GM12891 (cell line): ENCODE results near the gene TSKU.

Experiments
- DNase-seq: peaks from one replicate; pipeline ENCODE4 v3.0.0; 2011; ENCODE audit warnings: low spot score; ENCODE audit not compliant: insufficient read length
- FAIRE-seq: peaks from 2 replicates; lab custom pipeline; 2011; peaks lifted over from hg19 to GRCh38; lab: Jason Lieb, UNC
- PAX5 ChIP-seq: IDR thresholded peaks from 2 replicates; pipeline ENCODE4 v1.6.1; 2011; ENCODE audit warnings: low read length, moderate library complexity, mild to moderate bottlenecking; ENCODE audit not compliant: insufficient read depth, severe bottlenecking
- POLR2A ChIP-seq: IDR thresholded peaks from 2 replicates; pipeline ENCODE4 v1.6.1; 2011; ENCODE audit warnings: low read depth, low read length, control low read depth
- POLR2AphosphoS5 ChIP-seq: IDR thresholded peaks from 2 replicates; pipeline ENCODE4 v1.6.1; 2011; ENCODE audit warnings: low read depth, low read length, control low read depth
- POU2F2 ChIP-seq: IDR thresholded peaks from 2 replicates; pipeline ENCODE4 v1.6.1; 2011; ENCODE audit warnings: low read depth, mild to moderate bottlenecking, control low read depth, low read length, moderate library complexity
- SPI1 ChIP-seq: IDR thresholded peaks from 2 replicates; pipeline ENCODE4 v1.6.1; 2011; ENCODE audit warnings: low read depth, low read length, control low read depth
- TAF1 ChIP-seq: IDR thresholded peaks from 2 replicates; pipeline ENCODE4 v1.6.1; 2011; ENCODE audit warnings: low read depth, low read length, control low read depth

The TSKU gene

DNA sequence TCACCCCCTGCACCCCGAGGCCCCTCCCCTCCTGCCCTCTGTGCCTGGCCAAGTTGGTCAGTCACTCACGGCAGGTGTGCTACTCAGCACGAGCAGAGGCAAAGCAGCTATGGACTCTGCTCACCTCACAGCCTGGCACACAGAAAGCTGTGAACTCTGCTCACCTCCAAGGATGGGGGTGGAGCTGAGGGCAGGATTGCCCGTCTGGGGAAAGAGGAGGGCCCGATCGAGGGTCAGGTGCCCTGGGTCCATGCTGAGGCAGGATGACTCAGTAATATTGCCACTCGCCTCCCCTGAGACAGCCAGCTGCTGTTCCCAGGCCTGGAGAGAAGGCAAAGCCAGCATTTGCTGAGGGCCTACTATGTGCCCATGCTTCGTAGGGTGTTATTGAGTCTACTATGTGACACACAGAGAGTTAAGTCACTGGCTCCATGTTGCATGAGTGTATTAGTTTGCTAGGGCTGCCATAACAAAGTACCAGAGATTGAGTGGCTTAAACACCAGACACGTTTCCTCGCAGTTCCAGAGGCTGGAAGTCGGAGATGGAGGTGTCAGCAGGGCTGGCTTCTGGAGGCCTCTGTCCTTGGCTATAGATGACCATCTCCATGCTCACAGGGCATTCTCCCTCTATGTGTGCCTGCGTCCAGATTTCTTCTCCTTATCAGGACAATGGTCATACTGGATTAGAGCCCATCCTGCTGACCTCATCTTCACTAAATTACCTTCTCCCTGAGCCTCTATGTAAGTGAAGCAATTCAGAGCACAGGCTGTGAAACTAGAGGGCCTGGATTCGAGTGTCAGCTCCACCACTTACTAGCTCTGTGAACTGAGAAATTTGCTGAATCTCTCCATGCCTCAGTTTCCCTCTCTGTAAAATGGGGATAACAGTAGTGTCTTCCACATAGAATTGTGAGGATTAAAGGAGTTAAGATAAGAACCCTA lies 13.2 kb upstream of the TSKU start:
- no peak for DNase-seq
- no peak for FAIRE-seq

DNA sequence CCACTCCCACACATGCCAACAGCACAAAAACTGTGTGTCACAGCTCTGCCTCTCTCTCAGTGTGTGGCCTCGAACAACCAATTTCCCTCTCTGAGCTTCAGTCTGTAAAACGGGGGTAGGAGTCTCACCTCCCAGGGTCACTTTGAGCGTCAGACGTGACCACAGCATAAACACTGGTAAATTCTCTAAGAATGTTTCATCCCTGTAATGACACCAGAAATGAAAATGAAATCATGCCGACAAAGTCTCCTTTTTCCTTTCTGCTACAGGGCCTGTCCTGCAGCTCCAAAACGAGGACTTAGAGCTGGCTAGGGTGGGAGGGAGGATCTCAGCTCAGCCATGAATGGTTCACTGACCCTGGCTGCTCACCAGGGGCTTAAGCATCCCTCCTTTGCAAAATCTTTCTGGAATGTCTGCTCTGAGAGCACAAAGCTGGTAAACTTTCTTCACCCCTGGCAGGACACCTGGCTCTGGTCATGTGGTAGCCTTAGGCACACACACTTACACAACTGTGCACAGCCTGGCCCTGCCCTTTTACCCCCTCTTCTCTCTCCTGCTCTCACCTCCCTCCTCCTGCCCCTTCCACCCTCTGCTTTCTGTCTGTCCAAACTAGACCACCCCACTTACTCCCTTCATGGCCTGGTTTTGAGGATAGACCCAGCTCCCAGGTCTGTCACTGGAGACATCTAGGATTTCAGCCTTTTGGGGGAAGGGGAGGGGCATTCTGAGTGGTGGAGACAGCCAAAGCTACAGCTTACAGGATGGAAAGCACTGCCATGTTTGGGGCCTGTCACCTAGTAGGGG lies 12.3 kb upstream of the TSKU start:
- TF ChIP-seq POU2F2 = no peak
- no peak for TF ChIP-seq SPI1
- TF ChIP-seq PAX5 = no peak
- no peak for TF ChIP-seq POLR2AphosphoS5
- no peak for TF ChIP-seq TAF1
- TF ChIP-seq POLR2A = no peak
- FAIRE-seq (no peak), DNase-seq (no peak)

More for the DNA sequence above, 13.2 kb upstream of the TSKU start:
- TF ChIP-seq SPI1 (no peak), TAF1 (no peak), POLR2AphosphoS5 (no peak), POU2F2 (no peak), POLR2A (no peak), PAX5 (no peak)

- DNase-seq = no peak
- FAIRE-seq = no peak
- TF ChIP-seq POLR2AphosphoS5 (no peak), TAF1 (no peak), PAX5 (no peak), SPI1 (no peak), POU2F2 (no peak)
Measured at GRCh38 chr11:76771446-76772099, 11.6 kb upstream of the TSKU start.

GRCh38 chr11:76772100-76772782 lies 10.9 kb upstream of the TSKU start:
- no peak for TF ChIP-seq PAX5
- TF ChIP-seq POLR2AphosphoS5 = no peak
- TF ChIP-seq TAF1 = no peak
- no peak for TF ChIP-seq POLR2A
- no peak for TF ChIP-seq SPI1
- TF ChIP-seq POU2F2 = no peak
- FAIRE-seq (no peak), DNase-seq (no peak)

DNA sequence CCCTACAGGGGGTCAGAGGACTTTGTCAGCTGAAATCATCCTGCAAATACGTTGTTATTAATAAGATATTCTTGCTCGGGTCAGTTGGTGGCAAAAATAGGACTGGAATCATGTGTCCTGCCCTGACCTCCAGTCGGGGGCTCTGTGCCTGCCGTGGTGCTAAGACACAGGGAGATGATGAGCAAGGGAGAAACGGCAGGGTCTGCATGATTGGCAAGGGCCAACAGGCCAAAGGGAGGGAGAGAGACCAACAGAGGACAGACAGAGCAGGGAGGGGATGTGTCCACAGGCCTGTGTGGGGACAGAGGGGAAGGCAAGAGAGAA lies 10.4 kb upstream of the TSKU start:
- FAIRE-seq (no peak), DNase-seq (no peak)
- no peak for TF ChIP-seq TAF1
- TF ChIP-seq POU2F2 = no peak
- TF ChIP-seq SPI1 = no peak
- no peak for TF ChIP-seq POLR2A
- no peak for TF ChIP-seq POLR2AphosphoS5
- no peak for TF ChIP-seq PAX5

GRCh38 chr11:76773921-76774361 lies 9.2 kb upstream of the TSKU start:
- TF ChIP-seq POLR2AphosphoS5 (no peak), PAX5 (no peak), POLR2A (no peak), POU2F2 (no peak), SPI1 (no peak), TAF1 (no peak)
- DNase-seq = no peak
- FAIRE-seq = no peak

DNA sequence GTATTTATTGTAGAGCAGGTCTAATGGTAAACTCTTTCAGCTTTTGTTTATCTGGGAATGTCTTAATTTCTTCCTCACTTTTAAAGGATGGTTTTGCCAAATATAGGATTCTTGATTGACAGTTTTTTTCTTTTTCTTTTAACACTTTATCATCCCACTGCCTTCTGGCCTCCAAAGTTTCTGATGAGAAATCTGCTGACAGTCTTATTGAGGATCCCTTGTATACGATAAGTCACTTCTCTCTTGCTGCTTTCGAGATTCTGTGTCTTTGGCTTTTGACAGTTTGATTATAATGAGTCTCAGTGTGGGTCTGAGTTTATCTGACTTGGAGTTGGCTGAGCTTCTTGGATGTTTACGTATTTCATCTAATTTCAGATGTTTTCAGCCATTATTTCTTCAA lies 6.7 kb upstream of the TSKU start:
- TF ChIP-seq TAF1 (no peak), POLR2AphosphoS5 (no peak)
- DNase-seq = no peak
- FAIRE-seq = no peak

DNA sequence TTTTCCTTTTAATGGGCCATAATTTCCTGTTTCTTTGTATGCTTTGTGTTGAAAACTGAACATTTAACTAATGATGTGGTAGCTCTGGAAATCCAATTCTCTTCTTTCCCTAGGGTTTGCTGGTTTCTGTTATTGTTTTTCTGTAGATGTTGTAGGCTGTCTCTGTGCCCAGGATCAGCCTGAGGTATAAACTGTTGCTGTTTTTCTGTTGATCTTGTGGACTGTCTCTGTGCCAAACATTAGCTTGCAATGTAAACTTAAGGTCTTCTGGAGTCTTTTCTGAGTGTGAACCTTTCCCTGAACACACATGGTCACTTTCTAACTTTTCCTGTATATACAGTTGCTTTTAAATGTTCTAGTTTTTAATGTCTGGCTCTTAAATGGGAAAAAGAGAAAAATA lies 5.9 kb upstream of the TSKU start:
- no peak for FAIRE-seq

GRCh38 chr11:76777876-76778275 lies 5.3 kb upstream of the TSKU start:
- FAIRE-seq (no peak), DNase-seq (no peak)
- TF ChIP-seq POLR2AphosphoS5 (no peak), SPI1 (no peak), POLR2A (no peak), PAX5 (no peak), POU2F2 (no peak), TAF1 (no peak)

More for the DNA sequence above, 5.9 kb upstream of the TSKU start:
- no peak for DNase-seq
- TF ChIP-seq PAX5 = no peak
- TF ChIP-seq SPI1 = no peak
